KMS-11 (cell line): ENCODE measurements around the gene ARHGEF7.
"Not testable (repeated sequence)": the region's sequence is repeated elsewhere in the genome, so short reads cannot be mapped to it uniquely, and the experiment has no call there.

Source experiments
- H2AFZ ChIP-seq: fragments of 200-600 bp; sonication (generic); 2 replicates; pipeline ENCODE4 v1.6.1; 2016; ENCODE audit warnings: antibody characterized with exemption, mixed run types, low read depth
- H3K27ac ChIP-seq: fragments of 200-600 bp; sonication (generic); 2 replicates; pipeline ENCODE4 v1.6.1; 2016; ENCODE audit warnings: mild to moderate bottlenecking, mixed run types
- H3K27me3 ChIP-seq: fragments of 200-600 bp; sonication (generic); 2 replicates; pipeline ENCODE4 v1.6.1; 2017; ENCODE audit warnings: mild to moderate bottlenecking, low read depth, mixed run types, moderate library complexity; ENCODE audit not compliant: insufficient read depth
- H3K36me3 ChIP-seq: fragments of 200-600 bp; sonication (generic); 2 replicates; pipeline ENCODE4 v1.6.1; 2017; ENCODE audit warnings: mild to moderate bottlenecking, mixed run types; ENCODE audit not compliant: insufficient read depth
- H3K4me1 ChIP-seq: fragments of 200-600 bp; sonication (generic); 2 replicates; pipeline ENCODE4 v1.6.1; 2016; ENCODE audit warnings: mild to moderate bottlenecking, low read depth, mixed run types; ENCODE audit not compliant: poor library complexity, severe bottlenecking
- H3K4me2 ChIP-seq: fragments of 200-600 bp; sonication (generic); 2 replicates; pipeline ENCODE4 v1.7.0; 2016; ENCODE audit warnings: mild to moderate bottlenecking, mixed run types
- H3K4me3 ChIP-seq: fragments of 200-600 bp; sonication (generic); IDR thresholded peaks from 2 replicates; pipeline ENCODE4 v1.6.1; 2017; ENCODE audit warnings: low read depth, low read length, mixed read lengths; ENCODE audit not compliant: insufficient read depth
- H3K79me2 ChIP-seq: fragments of 200-600 bp; sonication (generic); 2 replicates; pipeline ENCODE4 v1.6.1; 2016; ENCODE audit warnings: low read depth, mixed run types; ENCODE audit not compliant: insufficient read depth
- H3K9ac ChIP-seq: fragments of 200-600 bp; sonication (generic); 2 replicates; pipeline ENCODE4 v1.6.1; 2016; ENCODE audit warnings: mild to moderate bottlenecking, mixed run types
- H4K20me1 ChIP-seq: fragments of 200-600 bp; sonication (generic); 2 replicates; pipeline ENCODE4 v1.6.1; 2016; ENCODE audit warnings: mild to moderate bottlenecking, mixed run types; ENCODE audit not compliant: insufficient read depth
- TF ChIP-seq, protein P1 (sequence below): fragments of 200-600 bp; sonication (generic); conservative IDR thresholded peaks from 2 replicates; pipeline ENCODE4 v1.6.1; 2017; ENCODE audit warnings: low read depth, mild to moderate bottlenecking, antibody characterized with exemption, low read length, moderate library complexity, mixed read lengths

The ARHGEF7 gene

DNA sequence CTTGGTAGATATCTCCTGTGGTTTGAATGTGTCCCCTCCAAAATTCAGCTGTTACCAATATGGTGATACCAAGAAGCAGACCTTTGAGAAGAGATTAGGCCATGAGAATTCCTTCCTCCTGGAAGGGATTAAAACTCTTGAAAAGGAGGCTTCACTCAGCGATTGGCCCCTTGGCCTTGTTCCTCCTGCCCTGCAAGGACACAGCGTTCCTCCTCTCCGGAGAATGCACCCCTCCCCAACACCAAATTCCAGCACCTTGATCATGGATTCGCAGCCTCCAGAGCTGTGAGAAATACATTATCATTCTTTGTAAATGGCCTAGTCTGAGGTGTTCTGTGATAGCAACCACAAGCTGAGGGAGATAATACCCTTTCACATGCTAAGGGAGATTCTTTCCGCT is 34.5 kb upstream of the ARHGEF7 start:
- H3K4me1 ChIP-seq: no peaks in the 10 kb centered on the region
- no peaks in the 10 kb centered on the region for H3K36me3 ChIP-seq
- H3K27me3 ChIP-seq: no peaks in the 10 kb centered on the region
- no peak overlapping the region for H3K9ac ChIP-seq
- H2AFZ ChIP-seq: no peak overlapping the region
- no peak overlapping the region for H3K4me2 ChIP-seq
- H3K79me2 ChIP-seq: no peaks in the 10 kb centered on the region
- TF ChIP-seq, protein P1, sequence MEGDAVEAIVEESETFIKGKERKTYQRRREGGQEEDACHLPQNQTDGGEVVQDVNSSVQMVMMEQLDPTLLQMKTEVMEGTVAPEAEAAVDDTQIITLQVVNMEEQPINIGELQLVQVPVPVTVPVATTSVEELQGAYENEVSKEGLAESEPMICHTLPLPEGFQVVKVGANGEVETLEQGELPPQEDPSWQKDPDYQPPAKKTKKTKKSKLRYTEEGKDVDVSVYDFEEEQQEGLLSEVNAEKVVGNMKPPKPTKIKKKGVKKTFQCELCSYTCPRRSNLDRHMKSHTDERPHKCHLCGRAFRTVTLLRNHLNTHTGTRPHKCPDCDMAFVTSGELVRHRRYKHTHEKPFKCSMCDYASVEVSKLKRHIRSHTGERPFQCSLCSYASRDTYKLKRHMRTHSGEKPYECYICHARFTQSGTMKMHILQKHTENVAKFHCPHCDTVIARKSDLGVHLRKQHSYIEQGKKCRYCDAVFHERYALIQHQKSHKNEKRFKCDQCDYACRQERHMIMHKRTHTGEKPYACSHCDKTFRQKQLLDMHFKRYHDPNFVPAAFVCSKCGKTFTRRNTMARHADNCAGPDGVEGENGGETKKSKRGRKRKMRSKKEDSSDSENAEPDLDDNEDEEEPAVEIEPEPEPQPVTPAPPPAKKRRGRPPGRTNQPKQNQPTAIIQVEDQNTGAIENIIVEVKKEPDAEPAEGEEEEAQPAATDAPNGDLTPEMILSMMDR: no peak
- no peak overlapping the region for H3K4me3 ChIP-seq
- H3K27ac ChIP-seq: no peak overlapping the region
- H4K20me1 ChIP-seq: no peaks in the 10 kb centered on the region

DNA sequence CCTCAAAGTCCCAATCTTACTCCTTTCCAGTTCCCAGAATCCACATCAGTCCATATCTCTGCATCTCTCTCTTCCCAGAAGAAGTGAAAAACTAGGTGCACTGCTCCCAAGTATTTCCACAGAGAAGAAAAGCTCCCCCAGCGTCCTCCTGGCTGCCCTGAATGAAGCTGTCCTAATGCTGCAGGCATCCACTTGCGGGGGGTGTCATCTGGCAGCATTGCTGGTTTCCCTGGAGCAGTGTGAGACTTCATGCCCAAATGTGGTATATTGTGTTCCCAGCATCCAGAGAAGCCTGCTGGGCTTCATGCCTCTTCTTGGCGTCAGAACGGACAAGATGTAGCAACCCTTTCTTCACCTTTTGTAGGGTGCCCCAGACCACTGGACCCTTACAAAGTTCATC is 32.9 kb upstream of the ARHGEF7 start:
- Histone ChIP-seq H2AFZ (no peak overlapping the region), H3K27ac (no peak overlapping the region), H3K4me1 (no peaks in the 10 kb centered on the region), H3K27me3 (no peaks in the 10 kb centered on the region), H3K4me3 (no peak overlapping the region), H3K79me2 (no peaks in the 10 kb centered on the region), H4K20me1 (no peaks in the 10 kb centered on the region), H3K9ac (no peak overlapping the region), H3K4me2 (no peak overlapping the region), H3K36me3 (no peaks in the 10 kb centered on the region)
- TF ChIP-seq, protein P1: no peak

DNA sequence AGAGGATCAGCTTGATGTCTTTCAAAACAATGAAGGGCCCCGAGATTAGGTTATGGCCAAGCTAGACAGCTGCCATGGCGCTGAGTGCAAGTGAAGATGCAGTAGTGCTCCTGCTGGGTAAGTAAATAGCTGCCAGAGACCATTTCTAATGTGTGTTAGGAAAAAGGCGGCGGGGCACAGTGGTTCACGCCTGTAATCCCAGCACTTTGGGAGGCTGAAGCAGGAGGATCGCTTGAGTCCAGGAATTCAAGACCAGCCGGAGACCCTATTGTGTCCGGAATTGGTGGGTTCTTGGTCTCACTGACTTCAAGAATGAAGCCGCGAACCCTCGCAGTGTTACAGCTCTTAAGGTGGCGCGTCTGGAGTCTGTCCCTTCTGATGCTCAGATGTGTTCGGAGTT is 32.3 kb upstream of the ARHGEF7 start:
- not testable (repeated sequence) for H2AFZ ChIP-seq, H3K79me2 ChIP-seq, H3K36me3 ChIP-seq, H3K4me1 ChIP-seq, H4K20me1 ChIP-seq, H3K27ac ChIP-seq, H3K27me3 ChIP-seq, H3K4me2 ChIP-seq, H3K4me3 ChIP-seq, H3K9ac ChIP-seq

GRCh38 chr13:111083693-111084092 is 31.4 kb upstream of the ARHGEF7 start:
- not testable (repeated sequence) for H3K79me2 ChIP-seq, H3K4me1 ChIP-seq, H2AFZ ChIP-seq, H3K36me3 ChIP-seq, H4K20me1 ChIP-seq, H3K4me3 ChIP-seq, H3K27me3 ChIP-seq, H3K9ac ChIP-seq, H3K27ac ChIP-seq, H3K4me2 ChIP-seq

GRCh38 chr13:111090169-111090568 is 24.9 kb upstream of the ARHGEF7 start:
- Histone ChIP-seq H3K4me2 (no peak overlapping the region), H3K36me3 (no peaks in the 10 kb centered on the region), H2AFZ (no peak overlapping the region), H3K4me3 (no peak overlapping the region), H3K4me1 (no peaks in the 10 kb centered on the region), H3K27me3 (no peaks in the 10 kb centered on the region), H3K79me2 (no peaks in the 10 kb centered on the region), H4K20me1 (no peaks in the 10 kb centered on the region), H3K27ac (no peak overlapping the region), H3K9ac (no peak overlapping the region)
- TF ChIP-seq, protein P1: no peak
